ENCODE data around the gene AADACL3. TPM values are rescaled to one million over a fixed set of nuclear protein-coding genes. Genes with fewer than 3 reads are reported as not detected.
A peak's percentile ranks its signal among the peaks of the same experiment; 100 is the strongest.

Gene AADACL3
- total RNA-seq, 1 experiment from 2014 or later: not detected

- H3K36me3 ChIP-seq (ENCODE audit: low read depth, low read length): no peaks in the 10 kb centered on the region
- CTCF ChIA-PET: no interaction called here
- no peaks in the 10 kb centered on the region for H3K4me1 ChIP-seq (ENCODE audit: insufficient read depth, low read length)
- intact Hi-C loops (cut with micrococcal nuclease): no loop called here
- 0 out of 2 replicates have a peak, but pooled peaks cover 3% of the 10 kb centered on the region for H3K9me3 ChIP-seq (ENCODE audit: low read length)
- no peaks in the 10 kb centered on the region for H4K20me1 ChIP-seq (ENCODE audit: low read length)
- no peak overlapping the region for H3K27ac ChIP-seq (ENCODE audit: low read length)
- H3K27me3 ChIP-seq (ENCODE audit: low read length): peaks cover 62% of the 10 kb centered on the region
- ATAC-seq (no peak), DNase-seq (no peak)
- no peak overlapping the region for H3K9ac ChIP-seq (ENCODE audit: low read length)
- H3K4me2 ChIP-seq (ENCODE audit: low read length): no peak overlapping the region
- BruUV-seq (replicated peaks): no TSS peak
- H3K4me3 ChIP-seq (ENCODE audit: low read length): no peak overlapping the region
- no peaks in the 10 kb centered on the region for H3K79me2 ChIP-seq (ENCODE audit: low read length)
- POLR2A ChIA-PET (ENCODE audit: unreplicated experiment): no interaction called here
- H2AFZ ChIP-seq (ENCODE audit: low read length): no peak overlapping the region
- H3F3A ChIP-seq (ENCODE audit: low read length, unreplicated experiment): no peaks in the 10 kb centered on the region
- no peak for TF ChIP-seq EZH2 (IDR thresholded peaks at IDR 0.05; ENCODE audit: low read length, unreplicated experiment)
- TF ChIP-seq CTCF (conservative IDR thresholded peaks at IDR 0.05; ENCODE audit: low read depth, low read length): no peak
- TF ChIP-seq EZH2phosphoT487 (IDR thresholded peaks at IDR 0.05; ENCODE audit: borderline replicate concordance, low read length): no peak
- H3K9me2 ChIP-seq (replicated peaks; ENCODE audit: low read length): no peaks in the 10 kb centered on the region
These were observed 22.7 kb upstream of the AADACL3 start for GRCh38 chr1:12692967-12693782.

- no peaks in the 10 kb centered on the region for H3K4me1 ChIP-seq (ENCODE audit: insufficient read depth, low read length)
- ATAC-seq (no peak), DNase-seq (no peak)
- H3K9me2 ChIP-seq (replicated peaks; ENCODE audit: low read length): no peaks in the 10 kb centered on the region
- no peaks in the 10 kb centered on the region for H4K20me1 ChIP-seq (ENCODE audit: low read length)
- no TSS peak for BruUV-seq (replicated peaks)
- H3K27ac ChIP-seq (ENCODE audit: low read length): no peak overlapping the region
- no peaks in the 10 kb centered on the region for H3K36me3 ChIP-seq (ENCODE audit: low read depth, low read length)
- H3K4me3 ChIP-seq (ENCODE audit: low read length): no peak overlapping the region
- H3K27me3 ChIP-seq (ENCODE audit: low read length): peaks cover 51% of the 10 kb centered on the region
- no peak for TF ChIP-seq CTCF (conservative IDR thresholded peaks at IDR 0.05; ENCODE audit: low read depth, low read length)
- TF ChIP-seq EZH2 (IDR thresholded peaks at IDR 0.05; ENCODE audit: low read length, unreplicated experiment): no peak
- no peak for TF ChIP-seq EZH2phosphoT487 (IDR thresholded peaks at IDR 0.05; ENCODE audit: borderline replicate concordance, low read length)
- H3K79me2 ChIP-seq (ENCODE audit: low read length): no peaks in the 10 kb centered on the region
- H3K9ac ChIP-seq (ENCODE audit: low read length): no peak overlapping the region
- POLR2A ChIA-PET (ENCODE audit: unreplicated experiment): no interaction called here
- intact Hi-C loops (cut with micrococcal nuclease): no loop called here
- no peaks in the 10 kb centered on the region for H3F3A ChIP-seq (ENCODE audit: low read length, unreplicated experiment)
- 0 out of 2 replicates have a peak, but pooled peaks cover 3% of the 10 kb centered on the region for H3K9me3 ChIP-seq (ENCODE audit: low read length)
- no peak overlapping the region for H3K4me2 ChIP-seq (ENCODE audit: low read length)
- no peak overlapping the region for H2AFZ ChIP-seq (ENCODE audit: low read length)
- CTCF ChIA-PET: no interaction called here
These were observed 19.3 kb upstream of the AADACL3 start for GRCh38 chr1:12696658-12697057.

- ChIA-PET POLR2A (ENCODE audit: unreplicated experiment) (no interaction called here), CTCF (no interaction called here)
- H3K9ac ChIP-seq (ENCODE audit: low read length): no peak overlapping the region
- 0 out of 2 replicates have a peak, but pooled peaks cover 3% of the 10 kb centered on the region for H3K9me3 ChIP-seq (ENCODE audit: low read length)
- TF ChIP-seq EZH2 (IDR thresholded peaks at IDR 0.05; ENCODE audit: low read length, unreplicated experiment) (no peak), CTCF (conservative IDR thresholded peaks at IDR 0.05; ENCODE audit: low read depth, low read length) (no peak), EZH2phosphoT487 (IDR thresholded peaks at IDR 0.05; ENCODE audit: borderline replicate concordance, low read length) (no peak)
- H3K4me1 ChIP-seq (ENCODE audit: insufficient read depth, low read length): no peaks in the 10 kb centered on the region
- H3K9me2 ChIP-seq (replicated peaks; ENCODE audit: low read length): no peaks in the 10 kb centered on the region
- no peaks in the 10 kb centered on the region for H3F3A ChIP-seq (ENCODE audit: low read length, unreplicated experiment)
- ATAC-seq (no peak), DNase-seq (peak; percentile 27)
- no TSS peak for BruUV-seq (replicated peaks)
- intact Hi-C loops (cut with micrococcal nuclease): no loop called here
- no peaks in the 10 kb centered on the region for H4K20me1 ChIP-seq (ENCODE audit: low read length)
- H2AFZ ChIP-seq (ENCODE audit: low read length): no peak overlapping the region
- no peak overlapping the region for H3K4me2 ChIP-seq (ENCODE audit: low read length)
- H3K79me2 ChIP-seq (ENCODE audit: low read length): no peaks in the 10 kb centered on the region
- no peak overlapping the region for H3K4me3 ChIP-seq (ENCODE audit: low read length)
- H3K36me3 ChIP-seq (ENCODE audit: low read depth, low read length): no peaks in the 10 kb centered on the region
- H3K27ac ChIP-seq (ENCODE audit: low read length): no peak overlapping the region
- peaks cover 45% of the 10 kb centered on the region for H3K27me3 ChIP-seq (ENCODE audit: low read length)
These were observed 18.5 kb upstream of the AADACL3 start for GRCh38 chr1:12697397-12697796.
